OCI-LY3 (cell line): ENCODE data around the gene CRHBP.

Source experiments
- H2AFZ ChIP-seq: fragments of 200-600, 300-600 bp; shearing (Covaris generic); 2 replicates; pipeline ENCODE4 v1.6.0; 2014; ENCODE audit warnings: antibody characterized with exemption, low read depth, low read length
- H3K27ac ChIP-seq: fragments of 200-600, 300-600 bp; sonication (generic); 2 replicates; pipeline ENCODE4 v1.5.1; 2014; ENCODE audit warnings: mild to moderate bottlenecking, low read length, moderate library complexity, mixed read lengths
- H3K27me3 ChIP-seq: fragments of 200-600, 300-600 bp; sonication (generic); 2 replicates; pipeline ENCODE4 v1.6.1; 2014; ENCODE audit warnings: low read depth, low read length, mixed read lengths
- H3K36me3 ChIP-seq: fragments of 200-600, 300-600 bp; sonication (generic); replicated peaks from 2 replicates; pipeline ENCODE3; 2014; ENCODE audit warnings: low read depth, low read length, mixed read lengths
- H3K4me1 ChIP-seq: fragments of 300-600, 200-600 bp; sonication (generic); 2 replicates; pipeline ENCODE4 v1.6.1; 2014; ENCODE audit warnings: low read length, mixed read lengths
- H3K4me2 ChIP-seq: fragments of 200-600, 300-600 bp; sonication (generic); 2 replicates; pipeline ENCODE4 v1.6.1; 2014; ENCODE audit warnings: low read length, mixed read lengths
- H3K4me3 ChIP-seq: fragments of 300-600, 200-600 bp; sonication (generic); 2 replicates; pipeline ENCODE4 v1.5.1; 2014; ENCODE audit warnings: antibody characterized with exemption, mild to moderate bottlenecking, low read length, moderate library complexity
- H3K79me2 ChIP-seq: fragments of 300-600, 200-600 bp; shearing (Covaris generic); 2 replicates; pipeline ENCODE4 v1.6.1; 2014; ENCODE audit warnings: mild to moderate bottlenecking, low read length, mixed read lengths
- H3K9ac ChIP-seq: fragments of 300-600, 200-600 bp; shearing (Covaris generic); 2 replicates; pipeline ENCODE4 v1.6.0; 2014; ENCODE audit warnings: mild to moderate bottlenecking, low read length, moderate library complexity
- H3K9me3 ChIP-seq: fragments of 200-600, 300-600 bp; shearing (Covaris generic); 2 replicates; pipeline ENCODE4 v1.6.1; 2014; ENCODE audit warnings: low read length, mixed read lengths; ENCODE audit not compliant: insufficient read depth
- H4K20me1 ChIP-seq: fragments of 200-600, 300-600 bp; sonication (generic); 2 replicates; pipeline ENCODE4 v1.6.1; 2016; ENCODE audit warnings: low read length, mixed read lengths; ENCODE audit not compliant: insufficient read depth
- CTCF ChIP-seq: fragments of 200-600, 300-600 bp; sonication (generic); IDR thresholded peaks from 2 replicates; pipeline ENCODE4 v1.5.1; 2014; ENCODE audit warnings: antibody characterized with exemption, low read length, low read depth
- EZH2phosphoT487 ChIP-seq: fragments of 200-600 bp; shearing (Covaris generic); IDR thresholded peaks from 2 replicates; pipeline ENCODE4 v1.6.1; 2018; ENCODE audit warnings: antibody characterized with exemption, mixed run types, low read depth

The CRHBP gene

GRCh38 chr5:76920491-76920890, 32.4 kb upstream of the CRHBP start:
- no peaks in the 10 kb centered on the region for H3K36me3 ChIP-seq

GRCh38 chr5:76926329-76927105, 26.3 kb upstream of the CRHBP start:
- H3K4me2 ChIP-seq, result no peak overlapping the region
- no peaks in the 10 kb centered on the region for H3K4me1 ChIP-seq
- H3K36me3 ChIP-seq, result no peaks in the 10 kb centered on the region
- H3K9me3 ChIP-seq, result no peaks in the 10 kb centered on the region
- no peak overlapping the region for H3K27ac ChIP-seq
- H3K79me2 ChIP-seq, result no peaks in the 10 kb centered on the region
- H3K9ac ChIP-seq, result no peak overlapping the region
- peaks cover 16% of the 10 kb centered on the region; the same call in 1 of the 2 replicates for H3K27me3 ChIP-seq
- no peak overlapping the region for H2AFZ ChIP-seq
- no peaks in the 10 kb centered on the region for H4K20me1 ChIP-seq
- no peak overlapping the region for H3K4me3 ChIP-seq
- TF ChIP-seq EZH2phosphoT487 (no peak), CTCF (no peak)

More at GRCh38 chr5:76920491-76920890, 32.4 kb upstream of the CRHBP start:
- Histone ChIP-seq H3K4me1 (no peaks in the 10 kb centered on the region), H3K4me3 (no peak overlapping the region), H3K4me2 (no peak overlapping the region), H2AFZ (no peak overlapping the region), H4K20me1 (no peaks in the 10 kb centered on the region), H3K27me3 (no peaks in the 10 kb centered on the region), H3K9me3 (no peaks in the 10 kb centered on the region), H3K27ac (no peak overlapping the region), H3K79me2 (no peaks in the 10 kb centered on the region), H3K9ac (no peak overlapping the region)
- TF ChIP-seq CTCF, result no peak
- TF ChIP-seq EZH2phosphoT487, result no peak

GRCh38 chr5:76927961-76928360, 24.9 kb upstream of the CRHBP start:
- no peaks in the 10 kb centered on the region for H3K36me3 ChIP-seq
- no peaks in the 10 kb centered on the region for H3K9me3 ChIP-seq
- no peak overlapping the region for H3K9ac ChIP-seq
- no peak overlapping the region for H2AFZ ChIP-seq
- no peaks in the 10 kb centered on the region for H3K79me2 ChIP-seq
- no peaks in the 10 kb centered on the region for H4K20me1 ChIP-seq
- no peaks in the 10 kb centered on the region for H3K4me1 ChIP-seq
- no peak overlapping the region for H3K4me3 ChIP-seq
- H3K4me2 ChIP-seq, result no peak overlapping the region
- H3K27me3 ChIP-seq, result peaks cover 16% of the 10 kb centered on the region; the same call in 1 of the 2 replicates
- TF ChIP-seq EZH2phosphoT487 (no peak), CTCF (no peak)
- H3K27ac ChIP-seq, result no peak overlapping the region

- Histone ChIP-seq H2AFZ (no peak overlapping the region), H3K36me3 (no peaks in the 10 kb centered on the region), H3K27ac (no peak overlapping the region), H3K27me3 (peaks cover 16% of the 10 kb centered on the region; the same call in 1 of the 2 replicates), H4K20me1 (no peaks in the 10 kb centered on the region), H3K4me1 (no peaks in the 10 kb centered on the region), H3K4me2 (no peak overlapping the region), H3K79me2 (no peaks in the 10 kb centered on the region), H3K9ac (no peak overlapping the region), H3K9me3 (no peaks in the 10 kb centered on the region), H3K4me3 (no peak overlapping the region)
- no peak for TF ChIP-seq EZH2phosphoT487
- TF ChIP-seq CTCF, result no peak
These were observed 22.8 kb upstream of the CRHBP start for GRCh38 chr5:76930083-76930482.
